HG02852 (cell line): ENCODE measurements around the gene MRPL19.
A peak's percentile ranks its signal among the peaks of the same experiment; 100 is the strongest.

Experiments used
- ATAC-seq: cut with Tn5 transposase; IDR thresholded peaks from one replicate; pipeline ENCODE4 v1.9.1; 2021; ENCODE audit warnings: mild to moderate bottlenecking, moderate library complexity; ENCODE audit not compliant: unreplicated experiment

Gene MRPL19

DNA sequence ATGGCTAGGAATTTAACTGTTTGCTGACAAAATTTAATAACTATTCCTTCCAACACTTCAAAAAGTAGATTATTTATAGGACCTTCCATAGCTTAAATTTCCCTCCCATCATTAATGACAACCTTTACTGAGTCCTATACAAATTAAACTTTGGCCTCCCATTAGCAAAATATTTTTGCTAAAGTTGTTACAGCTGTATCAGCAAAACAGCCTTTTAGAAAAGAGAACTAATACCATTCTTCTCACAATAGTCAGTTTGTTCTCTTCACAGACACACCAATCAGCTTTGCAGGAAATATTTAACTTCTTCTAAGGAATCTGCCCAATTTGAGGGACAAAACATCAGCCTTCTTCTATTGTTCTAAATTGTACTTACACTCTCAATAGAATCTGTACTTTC is 76.1 kb downstream of the MRPL19 start:
- no peak for ATAC-seq

- ATAC-seq: no peak
These were observed 82.2 kb downstream of the MRPL19 start for GRCh38 chr2:75728614-75729419.

DNA sequence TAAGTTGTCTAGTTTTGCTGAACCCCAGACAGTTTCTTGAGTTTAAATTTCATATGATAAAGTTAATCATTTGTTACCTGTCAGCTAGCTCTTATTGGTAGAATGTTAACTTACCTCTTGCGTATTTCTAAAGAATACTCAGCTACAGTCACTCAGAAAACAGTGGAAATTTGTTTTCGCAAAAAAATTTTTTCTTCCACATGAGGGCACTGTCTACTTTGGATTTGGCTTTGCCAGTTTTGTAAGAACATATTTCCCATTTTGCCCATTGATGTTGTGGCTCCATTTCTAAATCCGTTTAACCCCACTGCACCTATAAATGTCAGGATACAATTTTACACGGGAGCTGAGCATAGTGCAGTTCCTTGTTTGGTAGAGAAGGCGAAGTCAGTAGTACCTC is 83.3 kb downstream of the MRPL19 start:
- no peak for ATAC-seq

DNA sequence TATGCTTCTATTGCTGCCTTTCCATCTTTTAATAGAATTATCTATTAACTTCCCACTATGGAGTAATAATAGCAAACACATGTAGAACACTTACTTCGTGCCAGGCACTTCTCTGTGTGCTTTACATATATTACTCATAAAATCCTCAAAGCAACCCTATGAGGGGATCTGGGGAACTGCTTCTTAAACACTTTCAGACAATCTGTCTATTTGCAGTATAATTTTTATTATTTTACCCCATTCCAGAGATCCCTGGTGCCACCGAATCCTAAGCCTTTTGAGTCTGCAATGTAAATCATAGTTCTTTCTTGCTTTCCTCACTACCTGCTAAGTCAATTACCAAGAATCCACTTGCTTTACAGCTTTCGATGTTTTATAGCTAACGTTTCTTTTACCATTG is 89.7 kb downstream of the MRPL19 start:
- ATAC-seq: no peak

DNA sequence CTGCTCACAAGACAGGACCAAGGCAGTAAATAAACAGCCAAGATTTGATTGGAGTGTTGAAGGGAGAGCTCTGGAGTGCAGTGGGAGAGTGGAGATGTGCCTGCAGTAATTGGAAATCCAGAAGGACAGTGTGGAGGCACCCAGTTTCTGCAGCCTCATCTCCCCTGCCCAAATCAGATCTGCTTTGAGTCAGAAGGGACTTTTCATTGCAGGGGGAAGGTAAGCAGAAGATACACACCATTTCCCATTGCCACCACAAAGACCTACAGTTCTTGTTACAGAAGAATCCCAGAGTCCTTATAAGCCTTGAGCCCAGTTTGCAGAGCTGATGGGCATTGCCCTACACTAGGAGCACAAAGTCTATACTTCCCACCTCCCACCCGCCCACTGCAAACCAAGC is 91.4 kb downstream of the MRPL19 start:
- ATAC-seq: peak; percentile 69
